ENCODE measurements around the gene MOSMO. TPM values are rescaled to one million over a fixed set of nuclear protein-coding genes. Genes with fewer than 3 reads are reported as not detected.

MOSMO gene
- total RNA-seq, 1 donor from 2014 or later = 17.6 TPM

DNA sequence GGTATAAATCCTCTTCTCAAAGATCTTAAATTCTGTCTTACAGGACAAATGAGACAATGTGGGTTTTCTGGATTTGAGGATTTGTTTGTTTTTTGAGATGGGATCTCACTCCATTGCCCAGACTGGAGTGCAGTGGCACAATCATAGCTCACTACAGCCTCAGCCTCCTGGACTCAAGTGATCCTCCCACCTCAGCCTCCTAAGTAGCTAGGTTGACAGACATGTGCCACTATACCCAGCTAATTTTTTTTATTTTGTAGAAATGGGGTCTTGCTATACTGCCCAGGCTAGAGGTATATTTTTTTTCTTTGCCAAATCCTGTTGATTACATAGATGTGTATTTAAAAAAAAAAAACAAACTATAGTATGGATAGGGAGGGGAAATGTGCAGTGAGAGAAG lies 122.6 kb downstream of the MOSMO start:
- intact Hi-C loops (cut with micrococcal nuclease) = no loop called here

DNA sequence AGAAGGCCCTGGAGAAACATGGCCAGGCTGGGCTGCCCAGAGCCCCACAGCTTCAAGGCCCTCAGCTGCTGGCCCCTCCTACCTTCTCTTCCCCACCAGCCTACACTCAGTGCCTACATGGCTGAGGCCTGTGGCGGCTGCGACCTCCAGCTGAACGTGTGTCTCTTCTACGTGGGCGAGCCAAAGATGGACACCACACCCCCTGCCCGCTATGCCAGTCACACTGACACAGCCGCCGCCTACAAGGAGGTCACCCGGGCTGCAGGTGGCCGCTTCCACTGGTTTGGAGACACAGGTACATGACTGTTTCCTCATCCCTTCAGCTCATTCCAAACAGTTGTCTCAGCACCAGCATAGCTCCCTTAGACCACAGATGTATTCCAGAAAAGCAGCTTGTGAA lies 124.9 kb downstream of the MOSMO start:
- intact Hi-C loops (cut with micrococcal nuclease) = no loop called here

Other genes with a start within 250 kb of the MOSMO start
- 239 and 269 TPM in 2 replicates for gene NPIPB4, start 150.4 kb upstream of the MOSMO start, total RNA-seq
- gene UQCRC2, start 54.8 kb upstream of the MOSMO start, total RNA-seq = 230 and 234 TPM in 2 replicates
- gene PDZD9, start 7.0 kb upstream of the MOSMO start, total RNA-seq = not detected in 2 replicates
- 0.20 and 0.32 TPM in 2 replicates for gene VWA3A, start 84.4 kb downstream of the MOSMO start, total RNA-seq
- 0.10 and 0.20 TPM in 2 replicates for gene SDR42E2, start 154.4 kb downstream of the MOSMO start, total RNA-seq
- 23.0 and 25.2 TPM in 2 replicates for gene EEF2K, start 198.2 kb downstream of the MOSMO start, total RNA-seq